ENCODE data around the gene COL18A1. TPM values are rescaled to one million over a fixed set of nuclear protein-coding genes. Genes with fewer than 3 reads are reported as not detected.

COL18A1 gene
- total RNA-seq, 1 experiment from 2014 or later = 838 TPM

GRCh38 chr21:45467221-45467779 lies 62.3 kb downstream of the COL18A1 start:
- in situ Hi-C loops (cut with HindIII; ENCODE audit: low pct_unique_long_range_greater_than_20kb, low sequenced_read_pairs) = no loop called here
- DNase-seq (ENCODE audit: low read depth) = no peak

- no peak for DNase-seq (ENCODE audit: low read depth)
- in situ Hi-C loops (cut with HindIII; ENCODE audit: low pct_unique_long_range_greater_than_20kb, low sequenced_read_pairs) = no loop called here
Observed at GRCh38 chr21:45468051-45468970, 63.3 kb downstream of the COL18A1 start.

- in situ Hi-C loops (cut with HindIII; ENCODE audit: low pct_unique_long_range_greater_than_20kb, low sequenced_read_pairs) = no loop called here
Observed at GRCh38 chr21:45468971-45469272, 64.0 kb downstream of the COL18A1 start.

GRCh38 chr21:45469273-45470086 lies 64.5 kb downstream of the COL18A1 start:
- DNase-seq (ENCODE audit: low read depth) = no peak
- in situ Hi-C loops (cut with HindIII; ENCODE audit: low pct_unique_long_range_greater_than_20kb, low sequenced_read_pairs) = no loop called here

More at GRCh38 chr21:45468971-45469272, 64.0 kb downstream of the COL18A1 start:
- DNase-seq (ENCODE audit: low read depth) = no peak

GRCh38 chr21:45470087-45470515 lies 65.1 kb downstream of the COL18A1 start:
- no peak for DNase-seq (ENCODE audit: low read depth)
- in situ Hi-C loops (cut with HindIII; ENCODE audit: low pct_unique_long_range_greater_than_20kb, low sequenced_read_pairs) = no loop called here

GRCh38 chr21:45470773-45471524 lies 66.0 kb downstream of the COL18A1 start:
- no peak for DNase-seq (ENCODE audit: low read depth)
- in situ Hi-C loops (cut with HindIII; ENCODE audit: low pct_unique_long_range_greater_than_20kb, low sequenced_read_pairs) = no loop called here

- no peak for DNase-seq (ENCODE audit: low read depth)
- in situ Hi-C loops (cut with HindIII; ENCODE audit: low pct_unique_long_range_greater_than_20kb, low sequenced_read_pairs) = no loop called here
Observed at GRCh38 chr21:45471525-45472221, 66.7 kb downstream of the COL18A1 start.

DNA sequence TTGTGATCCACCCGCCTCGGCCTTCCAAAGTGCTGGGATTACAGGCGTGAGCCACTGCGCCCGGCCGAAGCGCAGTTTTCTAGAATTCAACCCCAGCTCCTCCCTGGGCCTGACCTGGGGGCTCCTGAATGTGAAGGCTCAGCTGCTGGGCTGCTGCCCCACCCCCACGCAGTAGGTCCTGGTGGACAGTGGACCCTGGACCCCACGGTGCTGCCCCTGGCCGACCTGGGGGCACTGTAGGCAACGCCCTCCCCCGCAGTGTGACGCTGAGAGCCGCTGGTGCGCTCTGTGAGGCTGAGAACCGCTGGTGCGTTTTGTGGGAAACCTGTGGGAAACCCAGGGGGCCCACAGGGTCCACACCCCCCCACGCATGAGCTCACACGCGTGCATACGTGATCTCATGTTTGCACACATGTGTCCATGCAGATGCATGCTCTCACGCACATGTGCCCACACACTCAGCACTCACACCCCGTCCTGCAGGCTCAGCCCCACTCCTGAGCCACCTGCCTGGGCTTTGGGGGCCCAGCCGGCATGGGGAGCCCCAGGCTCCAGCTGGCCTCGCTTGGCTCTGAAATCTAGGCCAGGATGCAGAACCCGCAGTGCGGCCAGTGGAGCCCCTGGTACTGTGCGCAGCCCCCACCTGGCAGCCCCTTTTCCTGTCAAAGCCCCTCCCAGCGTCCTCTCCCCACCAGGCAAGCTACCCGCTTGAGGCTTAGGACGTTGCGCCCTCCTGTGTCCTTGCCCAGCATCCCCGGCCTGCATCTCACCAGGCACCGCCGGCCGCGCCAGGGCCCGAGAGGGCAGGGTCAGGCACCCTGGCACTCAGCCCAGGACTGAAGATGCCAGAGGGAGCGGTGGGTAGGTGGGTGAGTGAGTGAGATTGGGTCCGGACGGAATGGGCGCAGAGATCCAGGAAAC lies 67.7 kb downstream of the COL18A1 start:
- DNase-seq (ENCODE audit: low read depth) = no peak
- in situ Hi-C loops (cut with HindIII; ENCODE audit: low pct_unique_long_range_greater_than_20kb, low sequenced_read_pairs) = no loop called here

- no peak for DNase-seq (ENCODE audit: low read depth)
- in situ Hi-C loops (cut with HindIII; ENCODE audit: low pct_unique_long_range_greater_than_20kb, low sequenced_read_pairs) = no loop called here
Observed at GRCh38 chr21:45473496-45474322, 68.7 kb downstream of the COL18A1 start.

GRCh38 chr21:45474323-45474950 lies 69.5 kb downstream of the COL18A1 start:
- DNase-seq (ENCODE audit: low read depth) = no peak
- in situ Hi-C loops (cut with HindIII; ENCODE audit: low pct_unique_long_range_greater_than_20kb, low sequenced_read_pairs) = no loop called here

DNA sequence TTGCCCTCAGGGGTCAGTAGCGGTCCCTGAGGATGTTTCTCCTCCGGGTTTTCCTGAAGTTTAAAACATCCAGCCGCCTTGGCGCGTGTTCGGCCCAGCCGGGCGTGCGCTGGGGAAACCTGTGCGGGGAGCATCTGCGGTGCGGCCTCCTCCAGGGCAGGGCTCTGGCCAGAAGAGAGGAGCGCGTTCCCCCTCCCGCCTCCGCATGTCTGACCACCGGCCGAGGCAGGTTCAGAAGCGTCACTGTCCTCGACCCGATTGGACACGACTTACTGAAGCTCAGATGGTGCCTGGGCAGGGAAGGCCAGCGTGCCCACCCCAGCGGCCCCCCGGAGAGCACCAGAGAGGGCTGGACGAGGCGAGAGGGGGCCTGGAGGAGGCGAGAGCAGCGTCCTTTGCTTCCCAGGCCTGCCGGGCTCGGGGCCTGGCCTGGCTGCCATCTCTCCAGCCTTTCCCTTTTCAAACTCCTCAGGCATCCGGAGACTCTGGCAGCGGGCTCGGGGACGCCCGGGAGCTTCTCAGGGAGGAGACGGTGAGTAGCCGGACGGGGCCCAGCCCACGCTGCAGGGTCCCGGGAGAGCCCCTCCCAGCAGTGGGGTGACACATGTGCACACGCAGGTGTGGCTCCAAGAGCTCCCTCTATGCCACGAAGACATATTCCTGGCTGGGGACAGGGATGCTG lies 70.2 kb downstream of the COL18A1 start:
- no peak for DNase-seq (ENCODE audit: low read depth)
- in situ Hi-C loops (cut with HindIII; ENCODE audit: low pct_unique_long_range_greater_than_20kb, low sequenced_read_pairs) = no loop called here

GRCh38 chr21:45475797-45476570 lies 71.0 kb downstream of the COL18A1 start:
- in situ Hi-C loops (cut with HindIII; ENCODE audit: low pct_unique_long_range_greater_than_20kb, low sequenced_read_pairs) = no loop called here
- no peak for DNase-seq (ENCODE audit: low read depth)

- DNase-seq (ENCODE audit: low read depth) = no peak
- in situ Hi-C loops (cut with HindIII; ENCODE audit: low pct_unique_long_range_greater_than_20kb, low sequenced_read_pairs) = no loop called here
Observed at GRCh38 chr21:45476582-45476981, 71.6 kb downstream of the COL18A1 start.

All from Caki2 (cell line).